ENCODE data around the gene PINK1. TPM values are rescaled to one million over a fixed set of nuclear protein-coding genes. Genes with fewer than 3 reads are reported as not detected.
A peak's percentile ranks its signal among the peaks of the same experiment; 100 is the strongest.

PINK1 gene
- 57.2 TPM for total RNA-seq
- long read RNA-seq, transcript PINK1-201 (8 exons, 2,660 nt): major isoform, 216 of 271 reads
- long read RNA-seq, partial matches to known transcripts: 38 of 271 reads
- long read RNA-seq, other reads (novel, unspliced or antisense): 17 of 271 reads

DNA sequence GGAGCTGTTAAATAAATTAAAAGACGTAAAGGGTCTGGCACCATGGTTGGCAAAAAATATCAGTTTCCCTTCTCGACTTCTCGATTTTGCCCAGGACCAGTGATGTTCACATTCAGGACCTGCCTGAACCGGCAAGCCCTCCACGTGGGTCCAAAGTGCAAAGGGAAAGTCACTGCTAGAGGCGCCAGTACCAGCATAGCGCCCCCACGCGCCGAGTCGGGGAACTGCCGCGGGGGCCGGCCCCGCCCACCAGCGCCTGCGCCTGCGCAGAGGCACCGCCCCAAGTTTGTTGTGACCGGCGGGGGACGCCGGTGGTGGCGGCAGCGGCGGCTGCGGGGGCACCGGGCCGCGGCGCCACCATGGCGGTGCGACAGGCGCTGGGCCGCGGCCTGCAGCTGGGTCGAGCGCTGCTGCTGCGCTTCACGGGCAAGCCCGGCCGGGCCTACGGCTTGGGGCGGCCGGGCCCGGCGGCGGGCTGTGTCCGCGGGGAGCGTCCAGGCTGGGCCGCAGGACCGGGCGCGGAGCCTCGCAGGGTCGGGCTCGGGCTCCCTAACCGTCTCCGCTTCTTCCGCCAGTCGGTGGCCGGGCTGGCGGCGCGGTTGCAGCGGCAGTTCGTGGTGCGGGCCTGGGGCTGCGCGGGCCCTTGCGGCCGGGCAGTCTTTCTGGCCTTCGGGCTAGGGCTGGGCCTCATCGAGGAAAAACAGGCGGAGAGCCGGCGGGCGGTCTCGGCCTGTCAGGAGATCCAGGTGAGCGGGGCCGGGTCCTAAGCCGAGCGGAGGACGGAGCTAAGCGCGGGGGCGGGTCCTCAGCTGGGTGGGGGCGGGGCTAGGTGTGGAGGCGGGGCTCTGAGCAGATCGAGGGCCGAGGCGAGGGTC, at the start of gene PINK1:
Gene PINK1, plus strand, starts transcription at position 269 of the 875 bp plus-strand sequence. Its CDS starts 91 bp downstream, at position 360.
- Histone ChIP-seq H3K4me1 (peaks cover 22% of the 10 kb centered on the region), H3K9me3 (no peaks in the 10 kb centered on the region), H3K4me3 (peak within 1 kb of the TSS; percentile 93), H3K27me3 (ENCODE audit: low read depth) (no peaks in the 10 kb centered on the region), H3K36me3 (peaks cover 22% of the 10 kb centered on the region), H3K27ac (peak within 1 kb of the TSS; percentile 90)
- DNase-seq (peak; percentile 87), ATAC-seq (peak; percentile 95 to 98)
- TF ChIP-seq, protein P1, sequence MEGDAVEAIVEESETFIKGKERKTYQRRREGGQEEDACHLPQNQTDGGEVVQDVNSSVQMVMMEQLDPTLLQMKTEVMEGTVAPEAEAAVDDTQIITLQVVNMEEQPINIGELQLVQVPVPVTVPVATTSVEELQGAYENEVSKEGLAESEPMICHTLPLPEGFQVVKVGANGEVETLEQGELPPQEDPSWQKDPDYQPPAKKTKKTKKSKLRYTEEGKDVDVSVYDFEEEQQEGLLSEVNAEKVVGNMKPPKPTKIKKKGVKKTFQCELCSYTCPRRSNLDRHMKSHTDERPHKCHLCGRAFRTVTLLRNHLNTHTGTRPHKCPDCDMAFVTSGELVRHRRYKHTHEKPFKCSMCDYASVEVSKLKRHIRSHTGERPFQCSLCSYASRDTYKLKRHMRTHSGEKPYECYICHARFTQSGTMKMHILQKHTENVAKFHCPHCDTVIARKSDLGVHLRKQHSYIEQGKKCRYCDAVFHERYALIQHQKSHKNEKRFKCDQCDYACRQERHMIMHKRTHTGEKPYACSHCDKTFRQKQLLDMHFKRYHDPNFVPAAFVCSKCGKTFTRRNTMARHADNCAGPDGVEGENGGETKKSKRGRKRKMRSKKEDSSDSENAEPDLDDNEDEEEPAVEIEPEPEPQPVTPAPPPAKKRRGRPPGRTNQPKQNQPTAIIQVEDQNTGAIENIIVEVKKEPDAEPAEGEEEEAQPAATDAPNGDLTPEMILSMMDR (IDR thresholded peaks at IDR 0.05): peak; percentile 98
- intact Hi-C loops (cut with DNase I): no loop called here

DNA sequence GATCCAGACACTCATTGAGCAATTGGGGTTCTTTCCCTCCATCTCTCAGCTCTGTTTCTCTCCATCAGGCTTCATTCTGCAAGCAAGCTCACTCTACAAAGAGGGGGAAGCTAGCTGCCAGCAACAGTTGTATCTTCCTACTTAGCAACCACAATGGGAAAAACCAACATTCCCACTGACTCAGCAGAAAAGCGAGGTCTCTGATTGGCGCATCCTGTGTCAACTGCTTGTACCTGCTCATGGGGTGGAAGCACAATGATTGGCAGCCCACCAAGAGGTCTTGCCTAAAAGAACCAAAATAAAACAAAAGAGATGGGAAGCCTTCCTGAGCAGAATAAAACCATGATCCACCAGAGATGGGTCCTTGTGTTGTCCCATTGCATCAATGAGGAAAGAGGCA, 48.4 kb upstream of the PINK1 start:
- no peak for DNase-seq
- no peak overlapping the region for H3K4me3 ChIP-seq
- no peaks in the 10 kb centered on the region for H3K36me3 ChIP-seq
- peaks cover 13% of the 10 kb centered on the region for H3K4me1 ChIP-seq
- no peak overlapping the region for H3K27ac ChIP-seq
- ATAC-seq: no peak
- peaks cover 23% of the 10 kb centered on the region for H3K27me3 ChIP-seq (ENCODE audit: low read depth)
- no peaks in the 10 kb centered on the region for H3K9me3 ChIP-seq
- TF ChIP-seq, protein P1 (IDR thresholded peaks at IDR 0.05): no peak
- intact Hi-C loops (cut with DNase I): no loop called here

DNA sequence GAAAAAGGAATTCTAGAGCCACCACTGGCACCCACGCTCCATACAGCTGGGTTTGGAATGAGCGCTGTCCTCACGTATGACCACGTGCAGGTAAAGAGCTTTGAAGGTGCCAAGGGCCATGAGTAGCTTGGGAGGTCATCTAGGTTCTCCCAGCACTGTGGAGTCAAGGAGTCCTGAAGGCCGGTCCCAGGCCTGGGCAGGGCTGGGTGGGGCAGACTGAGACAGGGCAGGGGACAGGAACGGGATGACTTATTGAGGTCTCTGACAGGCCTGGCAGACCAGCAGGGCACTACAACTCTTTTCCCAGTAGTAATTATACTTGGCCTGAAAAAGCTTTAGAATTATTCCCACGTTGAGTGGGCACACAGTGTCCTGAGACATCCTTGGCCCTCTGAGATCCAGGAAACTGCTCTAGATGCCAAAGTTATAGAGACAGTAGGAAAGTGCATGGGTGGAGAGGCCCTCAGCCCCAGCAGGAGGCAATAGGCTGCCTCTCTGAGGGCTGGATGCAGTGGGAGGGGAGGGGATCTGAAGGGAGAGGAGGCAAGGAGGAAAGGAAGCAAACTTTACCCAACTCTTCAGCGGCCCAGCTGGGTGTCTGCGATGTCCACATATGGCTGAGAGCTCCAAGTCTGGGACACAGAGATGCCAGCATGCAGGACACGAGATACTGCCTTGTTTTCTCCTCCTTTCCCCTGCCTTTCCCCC, 46.2 kb upstream of the PINK1 start:
- Histone ChIP-seq H3K4me3 (no peak overlapping the region), H3K27me3 (ENCODE audit: low read depth) (peaks cover 31% of the 10 kb centered on the region), H3K9me3 (no peaks in the 10 kb centered on the region), H3K36me3 (no peaks in the 10 kb centered on the region), H3K27ac (no peak overlapping the region), H3K4me1 (peaks cover 14% of the 10 kb centered on the region)
- TF ChIP-seq, protein P1 (IDR thresholded peaks at IDR 0.05): no peak
- intact Hi-C loops (cut with DNase I): no loop called here
- DNase-seq (no peak), ATAC-seq (no peak)

DNA sequence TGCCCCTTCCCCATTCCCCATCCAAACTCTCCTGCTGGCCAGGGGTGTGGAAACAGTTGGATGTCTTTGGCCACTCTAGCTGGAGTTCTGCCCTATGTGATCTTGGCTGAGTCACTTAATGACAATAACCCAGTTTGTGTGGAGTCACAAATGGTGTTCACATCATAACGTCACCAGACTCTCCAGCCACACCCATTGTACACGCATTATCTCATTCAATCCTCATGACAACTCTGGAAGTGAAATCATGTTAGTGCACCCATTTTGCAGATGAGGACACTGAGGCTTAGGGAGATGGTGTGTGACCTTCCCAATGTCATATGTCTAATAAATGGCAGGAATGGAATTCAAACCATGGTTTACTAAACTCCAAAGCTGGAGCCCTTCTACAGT, 45.6 kb upstream of the PINK1 start:
- H3K4me1 ChIP-seq: peaks cover 14% of the 10 kb centered on the region
- H3K9me3 ChIP-seq: no peaks in the 10 kb centered on the region
- TF ChIP-seq, protein P1 (IDR thresholded peaks at IDR 0.05): no peak
- DNase-seq (no peak), ATAC-seq (no peak)
- H3K27ac ChIP-seq: no peak overlapping the region
- H3K27me3 ChIP-seq (ENCODE audit: low read depth): peaks cover 32% of the 10 kb centered on the region
- no peaks in the 10 kb centered on the region for H3K36me3 ChIP-seq
- intact Hi-C loops (cut with DNase I): no loop called here
- no peak overlapping the region for H3K4me3 ChIP-seq

DNA sequence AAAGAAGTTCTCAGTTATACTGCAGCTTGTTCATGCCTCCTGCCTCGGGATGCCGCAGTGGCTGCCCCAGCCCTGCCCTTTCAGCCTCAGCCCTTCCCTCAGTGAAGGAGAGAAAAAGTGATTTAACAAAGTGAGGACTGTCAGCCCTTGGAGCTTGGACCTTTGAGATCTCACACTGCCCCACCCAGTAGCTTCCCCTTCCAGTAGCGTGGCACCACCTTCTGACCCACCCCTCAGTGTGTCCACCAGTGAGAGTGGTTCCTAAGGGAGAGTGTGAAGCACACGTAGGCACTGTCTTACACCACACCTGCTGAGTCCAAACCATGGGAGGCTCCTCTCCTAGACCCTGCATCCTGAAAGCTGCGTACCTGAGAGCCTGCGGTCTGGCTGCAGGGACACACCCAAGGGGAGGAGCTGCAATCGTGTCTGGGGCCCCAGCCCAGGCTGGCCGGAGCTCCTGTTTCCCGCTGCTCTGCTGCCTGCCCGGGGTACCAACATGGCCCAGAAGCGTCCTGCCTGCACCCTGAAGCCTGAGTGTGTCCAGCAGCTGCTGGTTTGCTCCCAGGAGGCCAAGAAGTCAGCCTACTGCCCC, 44.5 kb upstream of the PINK1 start, which contains the start of gene CDA:
Gene CDA, plus strand, starts transcription at position 464 of the 592 bp plus-strand sequence. Its CDS starts 33 bp downstream, at position 497.
- peaks cover 14% of the 10 kb centered on the region for H3K4me1 ChIP-seq
- peaks cover 32% of the 10 kb centered on the region for H3K27me3 ChIP-seq (ENCODE audit: low read depth)
- H3K4me3 ChIP-seq: peak within 1 kb of the TSS; percentile 39
- H3K9me3 ChIP-seq: no peaks in the 10 kb centered on the region
- ATAC-seq: peak; percentile 34 to 56
- DNase-seq: peak; percentile 56
- TF ChIP-seq, protein P1 (IDR thresholded peaks at IDR 0.05): no peak
- peak within 1 kb of the TSS; percentile 64 for H3K27ac ChIP-seq
- intact Hi-C loops (cut with DNase I): no loop called here
- no peaks in the 10 kb centered on the region for H3K36me3 ChIP-seq
